Adrenal gland (tissue), 12 donors: ENCODE measurements around the gene DIAPH1. TPM values are rescaled to one million over a fixed set of nuclear protein-coding genes. Genes with fewer than 3 reads are reported as not detected.

Source experiments
- DNase-seq, 7 donors: peaks; one replicate each; pipeline ENCODE4 v3.0.0-alpha.2; 2019 to 2020
- H3K27ac ChIP-seq, 5 donors: fragments of 200-600 bp; sonication (generic) in 4 of 5; 1 replicate in 3 of 5; 2 replicates in 2 of 5; pipeline versions ENCODE4 v1.5.1 to v1.8.0; 2016 to 2020; ENCODE audit warnings: mild to moderate bottlenecking in 1 of 5
- H3K27me3 ChIP-seq: fragments of 200-600 bp; 2 replicates; pipeline ENCODE4 v1.8.0; 2021
- H3K36me3 ChIP-seq, 2 donors: fragments of 200-600 bp; replicated peaks in 1 of 2; 1 replicate in 1 of 2; 2 replicates in 1 of 2; pipeline versions ENCODE4 v1.5.1 to v1.8.0; 2018 to 2022
- H3K4me1 ChIP-seq, 2 donors: fragments of 200-600 bp; replicated peaks in 1 of 2; 1 replicate in 1 of 2; 2 replicates in 1 of 2; pipeline versions ENCODE4 v1.5.1 to v1.8.0; 2018 to 2021
- H3K4me3 ChIP-seq, 4 donors: fragments of 200-600 bp; sonication (generic) in 3 of 4; one replicate each; pipeline ENCODE4 v1.5.1; 2016 to 2018
- H3K9me3 ChIP-seq, 3 donors: fragments of 200-600 bp; sonication (generic) in 1 of 3; replicated peaks in 1 of 3; 1 replicate in 2 of 3; 2 replicates in 1 of 3; pipeline versions ENCODE4 v1.5.1 to v1.8.0; 2016 to 2021
- POLR2A ChIP-seq, 2 donors: fragments of 450-650 bp; IDR thresholded peaks; one replicate each; pipeline ENCODE4 v1.6.1; 2017; ENCODE audit warnings: antibody characterized with exemption in 2 of 2, mild to moderate bottlenecking in 2 of 2, moderate library complexity in 1 of 2
- WGBS, 4 donors: extraction: QIAGEN DNeasy Blood & Tissue Kit in 2 of 4; methylation state at CpG; one replicate each; pipeline versions ENCODE4 v1.1.5 to v1.1.7; 2013 to 2017; 5-methylcytosine and 5-hydroxymethylcytosine counted together
- intact Hi-C, 2 donors: fragments of 100-400 bp; cut with DNase I; formaldehyde crosslinking; loops; one replicate each; pipeline versions ENCODE4 v1.14.1 to v1.15.0; 2022 to 2023
- polyA plus RNA-seq, 3 donors: library from polyadenylated mRNA; stranded (reverse); fragments of 200-250 nt in 2 of 3; fragments of 350-450 nt in 1 of 3; fragmentation: Illumina TruSeq in 1 of 3; extraction: RNeasy Lipid Tissue Mini Kit (QIAGEN cat#74804) in 1 of 3; gene quantifications; one replicate each; pipeline ENCODE4 v1.2.3, GENCODE V29; 2013 to 2014
- total RNA-seq, 9 donors: library from RNA; depleted of rRNA in 4 of 9; stranded (reverse); fragments of >200 nt in 4 of 9; fragments of 120-200 nt in 1 of 9; fragmentation: NEBNext Ultra II Directional in 1 of 9; extraction: Animal tissue kit (Norgen Biotek cat#: 25700) in 1 of 9; gene quantifications; one replicate each; pipeline versions ENCODE4 v1.1.0 to v1.2.4, GENCODE V29; 2013 to 2023
- TF ChIP-seq, protein P1 (sequence below), 6 experiments: fragments of 450-650 bp in 4 of 6; fragments of 200-600 bp in 2 of 6; sonication (generic) in 1 of 6; IDR thresholded peaks; 1 replicate in 5 of 6; 2 replicates in 1 of 6; pipeline versions ENCODE4 v1.5.1 to v1.8.0; 2016 to 2021; ENCODE audit warnings: antibody characterized with exemption in 6 of 6, mild to moderate bottlenecking in 2 of 6, moderate library complexity in 1 of 6
- donor health status: healthy with polysubstance abuse.
- donor health status: Bipolar disorder and iron deficiency.
- donor health status: DM: yes; HTN: yes; CAD: no.
- donor health status: DM: no; HTN: no; CAD: no.
- donor health status: DM: no; HTN: no; CAD: no.
- donor health status: DM: yes; HTN: yes; CAD: no.

The DIAPH1 gene
- total and polyA plus RNA-seq, 12 donors: 17.8 to 91.2 (median 48.8) TPM

DNA sequence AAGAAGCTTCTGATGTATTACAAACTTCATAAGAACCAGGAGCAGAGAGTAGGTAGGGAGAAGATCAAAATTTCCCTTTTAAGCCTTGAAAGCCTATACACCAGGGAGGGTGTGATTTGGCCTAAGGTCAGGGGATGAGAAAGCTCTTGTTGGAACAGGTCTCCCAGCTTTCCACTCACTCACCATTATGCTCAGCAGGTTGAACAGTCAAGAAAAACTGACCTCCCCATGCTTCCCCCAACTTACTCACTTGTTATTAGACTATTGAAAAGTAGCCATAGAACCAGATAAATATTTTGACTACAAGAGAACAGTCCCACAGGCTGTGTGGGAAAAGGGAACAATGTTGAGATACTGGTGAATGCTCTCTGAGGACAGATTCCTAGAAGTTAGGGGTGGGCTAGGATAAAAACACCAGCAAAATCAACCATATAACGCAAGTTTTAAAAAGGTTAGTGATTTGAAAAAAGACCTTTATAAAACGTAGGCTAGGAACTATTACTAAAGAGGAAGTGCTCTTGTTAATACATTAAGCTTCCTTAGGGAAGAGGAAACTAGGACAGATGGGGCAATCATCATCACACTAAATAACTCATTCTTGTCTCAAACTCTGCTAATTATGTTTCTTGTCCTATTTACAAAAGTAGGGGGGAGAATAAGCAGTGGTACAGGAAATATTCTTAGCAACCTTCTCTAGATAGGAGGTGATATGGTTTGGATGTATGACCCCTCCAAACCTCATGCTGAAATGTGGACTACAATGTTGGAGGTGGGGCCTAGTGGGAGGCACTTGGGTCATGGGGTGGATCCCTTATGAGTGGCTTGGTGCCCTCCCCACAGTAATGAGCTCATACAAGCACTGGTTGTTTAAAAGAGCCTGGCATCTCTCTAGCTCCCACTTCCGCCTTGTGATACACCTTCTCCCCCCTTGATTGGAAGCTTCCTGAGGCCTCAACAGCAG is 98.9 kb downstream of the DIAPH1 start:
- Histone ChIP-seq H3K36me3 (peaks cover 0 to 24% of the 10 kb centered on the region in 2 donors), H3K4me3 (no peak overlapping the region), H3K9me3 (no peaks in the 10 kb centered on the region), H3K4me1 (peaks cover 27 to 53% of the 10 kb centered on the region in 2 donors), H3K27ac (peak overlapping the region in 3 of 5 donors; percentile 52 to 93 (median 87)), H3K27me3 (no peaks in the 10 kb centered on the region)
- TF ChIP-seq, protein P1, sequence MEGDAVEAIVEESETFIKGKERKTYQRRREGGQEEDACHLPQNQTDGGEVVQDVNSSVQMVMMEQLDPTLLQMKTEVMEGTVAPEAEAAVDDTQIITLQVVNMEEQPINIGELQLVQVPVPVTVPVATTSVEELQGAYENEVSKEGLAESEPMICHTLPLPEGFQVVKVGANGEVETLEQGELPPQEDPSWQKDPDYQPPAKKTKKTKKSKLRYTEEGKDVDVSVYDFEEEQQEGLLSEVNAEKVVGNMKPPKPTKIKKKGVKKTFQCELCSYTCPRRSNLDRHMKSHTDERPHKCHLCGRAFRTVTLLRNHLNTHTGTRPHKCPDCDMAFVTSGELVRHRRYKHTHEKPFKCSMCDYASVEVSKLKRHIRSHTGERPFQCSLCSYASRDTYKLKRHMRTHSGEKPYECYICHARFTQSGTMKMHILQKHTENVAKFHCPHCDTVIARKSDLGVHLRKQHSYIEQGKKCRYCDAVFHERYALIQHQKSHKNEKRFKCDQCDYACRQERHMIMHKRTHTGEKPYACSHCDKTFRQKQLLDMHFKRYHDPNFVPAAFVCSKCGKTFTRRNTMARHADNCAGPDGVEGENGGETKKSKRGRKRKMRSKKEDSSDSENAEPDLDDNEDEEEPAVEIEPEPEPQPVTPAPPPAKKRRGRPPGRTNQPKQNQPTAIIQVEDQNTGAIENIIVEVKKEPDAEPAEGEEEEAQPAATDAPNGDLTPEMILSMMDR (IDR thresholded peaks at IDR 0.05): no peak
- no peak for TF ChIP-seq POLR2A (IDR thresholded peaks at IDR 0.05)
- intact Hi-C loops: loop anchor here (5.0 to 10.0 kb wide), 3 partner anchors 43 to 105 kb away; partner anchors contain the start of genes PCDHGC3 (in 2 of the 2), PCDHGA10 (in 1 of the 2), PCDHGA11 (in 1 of the 2) and PCDHGB7 (in 1 of the 2)
- 72 to 80% (median 77%) methylated on average over 3 of the region's 3 CpGs for WGBS, 4 donors
- no peak for DNase-seq

DNA sequence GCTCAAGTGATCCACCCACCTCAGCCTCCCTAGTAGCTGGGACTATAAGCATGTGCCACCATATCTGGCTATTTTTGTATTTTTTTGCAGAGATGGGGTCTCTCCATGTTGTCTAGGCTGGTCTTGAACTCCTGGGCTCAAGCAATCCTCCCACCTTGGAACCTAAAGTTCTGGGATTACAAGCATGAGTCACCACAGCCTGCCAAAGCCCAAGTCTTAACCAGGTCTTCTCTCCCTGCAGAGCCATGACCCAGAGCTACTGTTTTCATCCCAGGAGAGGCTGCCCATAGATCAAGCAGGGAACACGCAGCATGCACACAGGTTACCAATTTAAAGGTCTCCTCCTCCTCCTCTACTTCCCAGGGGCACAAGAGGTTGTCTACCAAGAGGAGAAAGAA is 100.2 kb downstream of the DIAPH1 start:
- Histone ChIP-seq H3K4me3 (no peak overlapping the region), H3K9me3 (no peaks in the 10 kb centered on the region), H3K27ac (no peak overlapping the region), H3K27me3 (no peaks in the 10 kb centered on the region), H3K36me3 (peaks cover 0 to 24% of the 10 kb centered on the region in 2 donors), H3K4me1 (peaks cover 32 to 55% of the 10 kb centered on the region in 2 donors)
- 98 to 100% (median 100%) methylated on average over 1 of the region's 1 CpG for WGBS, 4 donors
- intact Hi-C loops: loop anchor here (5.0 kb wide), 1 partner anchor 41 kb away; the partner anchor contains the start of gene PCDHGC3 (in 2 of the 2)
- DNase-seq: no peak
- no peak for TF ChIP-seq POLR2A (IDR thresholded peaks at IDR 0.05)
- TF ChIP-seq, protein P1 (IDR thresholded peaks at IDR 0.05): no peak

DNA sequence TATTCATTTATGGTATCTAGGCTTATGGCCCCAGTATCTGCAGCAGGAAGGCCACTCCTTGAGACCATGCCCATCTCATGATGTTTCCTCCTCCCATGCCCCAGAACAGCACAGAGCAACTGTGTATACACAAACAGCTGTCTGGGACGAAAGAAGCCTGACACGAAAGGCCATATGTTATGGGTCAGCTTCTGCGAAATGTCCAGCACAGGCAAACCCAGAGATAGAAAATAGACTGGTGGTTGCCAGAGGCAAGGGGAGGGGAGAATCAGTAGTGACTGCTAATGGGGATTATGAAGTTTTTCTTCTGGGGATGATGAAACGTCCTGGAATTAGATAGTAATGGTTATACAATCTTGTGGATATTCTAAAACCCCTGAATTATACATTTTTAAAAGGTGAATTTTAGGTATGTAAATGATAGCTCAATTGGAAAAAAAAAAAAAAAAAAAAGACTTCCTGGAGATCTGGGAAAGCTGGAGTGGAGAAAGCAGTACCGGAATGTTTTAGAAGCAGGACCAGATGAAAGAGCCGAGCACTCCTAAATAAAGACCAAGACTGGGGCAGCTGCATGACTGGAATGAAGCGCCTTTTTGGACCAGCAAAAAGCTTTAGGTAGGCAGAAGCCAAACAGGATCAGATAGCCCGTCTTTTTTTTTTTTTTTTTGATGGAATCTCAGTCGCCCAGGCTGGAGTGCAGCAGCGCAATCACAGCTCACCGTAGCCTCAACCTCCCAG is 100.8 kb downstream of the DIAPH1 start:
- no peak for DNase-seq
- Histone ChIP-seq H3K36me3 (peaks cover 0 to 24% of the 10 kb centered on the region in 2 donors), H3K4me3 (no peak overlapping the region), H3K9me3 (no peaks in the 10 kb centered on the region), H3K27ac (peak overlapping the region in 1 of 5 donors; percentile 4), H3K27me3 (no peaks in the 10 kb centered on the region), H3K4me1 (peaks cover 32 to 55% of the 10 kb centered on the region in 2 donors)
- intact Hi-C loops: loop anchor here (5.0 kb wide), 1 partner anchor 41 kb away; the partner anchor contains the start of gene PCDHGC3 (in 2 of the 2)
- WGBS, 4 donors: 81 to 89% (median 89%) methylated on average over 11 of the region's 11 CpGs
- TF ChIP-seq POLR2A (IDR thresholded peaks at IDR 0.05): no peak
- TF ChIP-seq, protein P1 (IDR thresholded peaks at IDR 0.05): no peak

DNA sequence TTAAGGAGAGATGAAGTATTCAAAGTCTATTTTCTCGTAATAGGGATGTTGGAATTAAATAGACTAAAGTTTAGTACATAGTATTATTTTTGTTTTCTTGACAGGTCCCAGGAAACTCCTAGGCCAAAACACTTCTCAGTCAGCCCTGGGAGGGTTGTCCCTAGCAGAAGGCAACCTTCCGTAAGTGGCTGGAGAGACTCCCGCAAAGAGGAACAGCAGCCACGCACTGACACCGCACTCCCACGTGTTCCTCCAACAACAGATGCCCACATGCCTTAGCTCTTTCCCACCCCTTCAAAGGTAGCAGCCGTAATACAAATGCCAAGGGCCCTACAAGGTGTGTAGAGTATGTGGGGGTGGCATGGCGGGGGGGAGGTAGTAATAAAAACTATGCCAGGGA is 101.5 kb downstream of the DIAPH1 start:
- intact Hi-C loops: loop anchor here (5.0 kb wide), 1 partner anchor 40 kb away; the partner anchor contains the start of gene PCDHGC3 (in 2 of the 2)
- WGBS, 4 donors: 85 to 88% (median 87%) methylated on average over 8 of the region's 8 CpGs
- peaks cover 32 to 51% of the 10 kb centered on the region in 2 donors for H3K4me1 ChIP-seq
- H3K27me3 ChIP-seq: no peaks in the 10 kb centered on the region
- no peak overlapping the region for H3K4me3 ChIP-seq
- no peaks in the 10 kb centered on the region for H3K9me3 ChIP-seq
- TF ChIP-seq, protein P1 (IDR thresholded peaks at IDR 0.05): no peak
- TF ChIP-seq POLR2A (IDR thresholded peaks at IDR 0.05): no peak
- H3K27ac ChIP-seq: peak overlapping the region in 2 of 5 donors; percentile 4 to 99
- H3K36me3 ChIP-seq: peaks cover 0 to 24% of the 10 kb centered on the region in 2 donors
- no peak for DNase-seq
